Measurements from ENCODE around the gene CTLA4.

DNA sequence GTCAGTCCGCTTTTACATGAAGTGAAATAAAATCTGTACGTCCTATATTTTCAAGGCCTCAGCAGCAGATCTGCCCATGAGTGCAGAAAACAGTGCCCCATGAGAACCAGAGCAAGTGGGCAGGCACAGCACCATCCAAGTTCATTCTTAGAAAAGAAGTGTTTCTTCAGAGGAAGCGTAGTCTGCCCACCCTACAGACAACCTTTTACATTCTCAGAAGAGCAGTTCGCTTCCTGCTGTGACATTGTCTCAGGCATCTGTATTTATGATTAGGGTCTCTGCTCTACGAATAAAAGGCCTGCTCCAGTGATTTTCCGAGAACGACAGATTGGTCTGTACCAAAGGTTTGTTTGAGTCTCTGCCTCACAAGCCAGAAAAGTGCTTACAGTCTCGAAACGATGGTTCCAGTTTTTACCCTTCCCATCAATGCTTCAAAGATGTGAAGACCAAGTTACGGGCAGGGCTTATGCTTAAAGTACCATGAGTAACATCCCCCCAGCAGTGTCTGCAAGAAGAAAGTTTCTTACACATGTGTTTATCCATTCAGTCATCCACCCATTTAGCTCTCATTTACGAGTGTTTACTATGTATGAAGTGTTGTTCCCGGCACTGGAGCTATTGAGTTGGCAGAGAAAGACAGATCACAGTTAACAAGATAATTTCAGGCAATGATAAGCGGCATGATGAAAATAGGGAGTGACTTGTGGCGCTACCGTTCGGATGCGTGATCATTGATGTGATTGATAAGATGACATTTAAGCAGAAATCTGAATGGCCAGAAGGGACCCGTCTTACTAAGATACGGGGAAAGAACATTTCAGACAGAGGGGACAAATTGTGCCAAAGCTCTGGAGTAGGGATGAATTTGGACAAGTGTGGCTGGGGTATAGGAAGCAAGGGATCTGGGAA is 31.4 kb upstream of the CTLA4 start:
- TF ChIP-seq SMAD1 (IDR thresholded peaks at IDR 0.05; ENCODE audit: low read depth, partially characterized antibody) (no peak), SIN3A (IDR thresholded peaks at IDR 0.05; ENCODE audit: low read depth, low read length) (no peak), EZH2 (IDR thresholded peaks at IDR 0.05; ENCODE audit: borderline replicate concordance, control insufficient read depth, low read depth, low read length) (no peak), YY1 (IDR thresholded peaks at IDR 0.05; ENCODE audit: low read depth, low read length) (no peak), TAF1 (IDR thresholded peaks at IDR 0.05; ENCODE audit: borderline replicate concordance, low read depth, low read length) (no peak), POLR2A (IDR thresholded peaks at IDR 0.05; ENCODE audit: low read depth, low read length) (no peak), FOS (IDR thresholded peaks at IDR 0.05; ENCODE audit: borderline replicate concordance, extremely low read depth, insufficient read length) (no peak), ZBED1 (IDR thresholded peaks at IDR 0.05; ENCODE audit: borderline replicate concordance) (no peak)
- TF ChIP-seq, protein P1, sequence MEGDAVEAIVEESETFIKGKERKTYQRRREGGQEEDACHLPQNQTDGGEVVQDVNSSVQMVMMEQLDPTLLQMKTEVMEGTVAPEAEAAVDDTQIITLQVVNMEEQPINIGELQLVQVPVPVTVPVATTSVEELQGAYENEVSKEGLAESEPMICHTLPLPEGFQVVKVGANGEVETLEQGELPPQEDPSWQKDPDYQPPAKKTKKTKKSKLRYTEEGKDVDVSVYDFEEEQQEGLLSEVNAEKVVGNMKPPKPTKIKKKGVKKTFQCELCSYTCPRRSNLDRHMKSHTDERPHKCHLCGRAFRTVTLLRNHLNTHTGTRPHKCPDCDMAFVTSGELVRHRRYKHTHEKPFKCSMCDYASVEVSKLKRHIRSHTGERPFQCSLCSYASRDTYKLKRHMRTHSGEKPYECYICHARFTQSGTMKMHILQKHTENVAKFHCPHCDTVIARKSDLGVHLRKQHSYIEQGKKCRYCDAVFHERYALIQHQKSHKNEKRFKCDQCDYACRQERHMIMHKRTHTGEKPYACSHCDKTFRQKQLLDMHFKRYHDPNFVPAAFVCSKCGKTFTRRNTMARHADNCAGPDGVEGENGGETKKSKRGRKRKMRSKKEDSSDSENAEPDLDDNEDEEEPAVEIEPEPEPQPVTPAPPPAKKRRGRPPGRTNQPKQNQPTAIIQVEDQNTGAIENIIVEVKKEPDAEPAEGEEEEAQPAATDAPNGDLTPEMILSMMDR (IDR thresholded peaks at IDR 0.05 in 2 of 3, conservative IDR thresholded peaks at IDR 0.05 in 1 of 3; ENCODE audit: control insufficient read depth in 2 of 3, extremely low read depth in 1 of 3, insufficient read depth in 1 of 3, low read depth in 3 of 3, low read length in 3 of 3) = no peak
